Measurements from ENCODE around the gene VPS4B. TPM values are rescaled to one million over a fixed set of nuclear protein-coding genes. Genes with fewer than 3 reads are reported as not detected.

VPS4B gene
- 10 to 100 TPM; 66.3 to 77.4 TPM for total RNA-seq

DNA sequence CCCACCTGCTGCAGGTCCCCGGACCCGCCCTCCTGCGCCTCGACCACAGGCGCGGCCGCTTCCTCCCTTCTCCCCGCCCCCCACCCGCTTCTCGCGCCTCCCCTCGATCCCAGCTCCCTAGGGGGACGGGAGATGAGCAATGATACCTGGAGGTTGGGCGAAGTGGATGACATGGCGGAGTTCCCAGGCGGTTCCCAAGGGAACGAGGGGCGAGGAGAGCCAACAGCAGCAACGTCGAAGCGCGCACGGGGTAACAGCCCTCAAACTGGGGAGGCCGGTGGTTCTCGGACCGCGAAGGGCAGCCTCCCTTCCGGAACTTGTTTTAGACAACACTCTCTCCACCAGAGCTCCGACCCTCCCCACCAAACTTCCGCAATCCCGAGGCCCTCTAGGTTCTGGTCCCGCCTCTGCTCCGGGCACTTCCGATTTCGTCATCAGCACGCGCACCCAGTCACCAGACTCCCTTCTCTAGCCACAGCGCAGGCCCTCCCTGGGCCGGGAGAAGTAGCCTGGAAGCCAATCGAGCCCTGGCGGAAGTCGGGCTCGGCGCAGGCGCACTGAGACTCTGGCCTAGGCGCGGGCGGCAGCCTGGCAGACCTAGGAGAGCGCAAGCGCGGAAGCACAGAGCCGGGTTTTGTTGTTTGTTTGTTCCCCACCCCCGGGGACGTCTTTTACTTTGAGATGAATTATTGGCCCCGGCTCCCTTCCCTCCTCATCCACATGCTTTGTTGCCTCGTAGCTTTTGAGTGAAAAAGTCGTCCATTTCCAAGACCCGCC lies at the start of gene VPS4B:
TSS of gene VPS4B (minus strand) at position 390 of the 777 bp plus-strand sequence. CDS start at position 173, 217 bp downstream.

DNA sequence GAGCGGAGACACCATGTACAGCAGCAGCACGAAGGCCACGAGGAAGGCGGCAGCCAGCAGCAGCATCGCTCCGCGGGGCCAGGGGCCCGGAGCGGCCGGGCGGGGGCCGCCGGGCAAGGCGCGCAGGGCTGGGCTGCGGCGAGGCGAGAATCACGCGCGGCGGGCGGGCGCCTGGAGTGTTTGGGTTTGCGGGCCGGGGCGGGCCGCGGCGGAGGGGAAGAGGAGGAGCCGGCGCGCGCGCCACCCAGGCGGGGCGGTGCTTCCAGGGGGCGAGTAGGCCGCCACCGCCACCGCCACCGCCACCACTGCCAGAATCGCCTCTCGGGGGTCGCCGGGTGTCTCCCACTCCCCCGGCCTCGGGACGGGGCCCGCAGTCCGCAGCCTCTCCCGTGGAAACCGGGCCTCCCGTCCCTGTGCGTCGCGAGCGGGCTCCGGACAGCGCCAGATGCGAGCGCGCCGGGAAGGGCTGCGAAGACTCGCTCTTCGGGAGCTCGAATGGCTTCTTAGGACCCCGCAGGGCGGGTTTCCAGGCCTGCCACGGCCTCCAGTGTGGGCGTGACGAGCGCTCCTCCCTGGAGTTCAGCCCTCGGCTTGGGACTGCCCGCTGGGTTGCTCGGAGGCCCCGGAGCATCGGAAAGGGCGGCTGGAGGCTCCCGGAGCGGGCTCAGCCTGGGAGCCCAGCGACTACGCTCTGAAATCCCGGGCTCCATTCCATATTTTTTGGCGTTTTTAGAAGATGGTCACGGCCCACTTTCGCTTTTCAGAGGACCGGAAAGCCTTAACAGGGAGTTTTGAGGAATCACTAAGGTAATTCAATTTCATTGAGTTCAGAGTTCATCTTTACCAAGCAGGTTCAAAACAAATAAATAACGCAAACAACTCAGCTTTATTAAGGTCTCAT lies 55.0 kb downstream of the VPS4B start, which contains the start of gene KDSR:
TSS of gene KDSR (minus strand) at position 154 of the 901 bp plus-strand sequence. CDS start at position 66, 88 bp downstream.

Other genes with a start within 250 kb of the VPS4B start
- 100 to 1,000 TPM; 145 to 156 TPM for gene BCL2, start 102.7 kb downstream of the VPS4B start, total RNA-seq
- gene KDSR, start 55.3 kb downstream of the VPS4B start, total RNA-seq, result 10 to 100 TPM; 58.7 to 59.6 TPM
- gene SERPINB5, start 54.5 kb upstream of the VPS4B start, total RNA-seq, result not detected
- gene SERPINB12, start 119.9 kb upstream of the VPS4B start, total RNA-seq, result not detected
- not detected for gene SERPINB13, start 164.9 kb upstream of the VPS4B start, total RNA-seq
- gene SERPINB4, start 221.8 kb upstream of the VPS4B start, total RNA-seq, result not detected
- not detected for gene SERPINB3, start 239.4 kb upstream of the VPS4B start, total RNA-seq